NCI-H1694 (cell line): Measurements from ENCODE around the gene CISH.

Experiments used
- DNase-seq: peaks from one replicate; lab custom pipeline; 2025; lab: John Stamatoyannopoulos, UW

CISH gene

DNA sequence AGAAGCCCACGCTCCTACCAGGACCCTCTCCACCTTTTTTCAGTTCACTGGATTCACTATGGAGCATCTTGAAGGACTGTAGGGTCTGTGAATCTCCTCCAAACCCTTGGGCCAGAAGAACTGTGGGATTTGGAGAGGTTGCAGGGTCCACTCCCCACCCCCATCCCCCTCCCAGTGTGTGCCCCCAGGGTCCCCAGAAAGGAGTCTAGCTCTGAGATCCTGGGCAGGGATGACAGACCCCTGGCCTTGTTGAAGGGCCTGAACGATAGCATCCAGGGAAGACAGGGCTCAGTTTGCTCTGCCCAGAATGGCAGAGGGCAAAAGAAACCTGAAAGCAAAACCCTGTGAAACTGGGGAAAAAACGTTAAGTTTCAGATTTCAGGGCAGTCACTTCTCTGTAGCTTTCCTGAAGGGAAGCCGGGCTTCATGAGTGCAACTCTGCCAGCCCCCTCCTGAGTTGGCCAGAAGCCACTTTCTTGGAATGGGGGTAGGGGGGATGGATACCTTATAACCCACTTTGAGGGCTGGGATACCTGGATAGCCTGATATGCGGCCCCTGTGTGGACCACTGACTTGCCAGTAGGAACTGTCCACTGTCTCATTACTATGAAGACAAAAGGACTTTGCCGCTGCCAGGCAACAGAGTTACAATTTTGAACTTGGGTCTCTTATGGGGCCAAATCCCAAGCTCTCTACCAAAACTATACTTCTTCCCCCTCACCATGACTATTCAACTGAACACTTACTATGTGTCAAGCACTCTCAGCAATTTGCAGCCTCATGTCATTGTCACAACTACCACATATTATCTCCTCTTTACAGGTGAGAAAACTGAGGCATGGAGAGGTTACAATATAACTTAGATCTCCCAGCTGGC is 1.6 kb upstream of the CISH start:
- no peak for DNase-seq

GRCh38 chr3:50612234-50612882 is 784 bp upstream of the CISH start:
- no peak for DNase-seq

DNA sequence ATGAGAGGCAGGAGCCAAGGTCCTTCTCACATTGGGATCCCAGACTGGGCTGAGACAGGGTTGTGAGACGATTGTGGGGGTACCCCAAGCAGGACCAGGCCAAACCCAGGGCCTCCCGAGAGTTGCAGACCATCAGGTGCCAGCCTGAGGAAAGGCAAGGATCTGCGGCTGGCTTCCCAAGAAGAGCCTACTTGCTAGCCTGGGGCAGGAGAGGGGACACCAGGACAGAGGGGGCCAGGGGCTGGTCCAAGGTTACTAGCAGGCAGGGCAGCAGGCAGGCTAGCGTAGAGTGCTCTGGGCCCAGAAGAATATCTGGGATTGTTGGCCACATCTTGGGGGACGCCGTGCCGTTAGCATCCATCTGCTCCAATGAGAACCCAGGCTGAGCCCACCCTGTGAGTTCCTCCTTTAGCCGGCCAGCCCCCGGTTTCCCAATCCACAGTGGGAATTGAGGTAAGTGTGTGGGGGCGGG is 546 bp downstream of the CISH start:
- no peak for DNase-seq

GRCh38 chr3:50610181-50610971 is 1.2 kb downstream of the CISH start:
- DNase-seq: no peak

DNA sequence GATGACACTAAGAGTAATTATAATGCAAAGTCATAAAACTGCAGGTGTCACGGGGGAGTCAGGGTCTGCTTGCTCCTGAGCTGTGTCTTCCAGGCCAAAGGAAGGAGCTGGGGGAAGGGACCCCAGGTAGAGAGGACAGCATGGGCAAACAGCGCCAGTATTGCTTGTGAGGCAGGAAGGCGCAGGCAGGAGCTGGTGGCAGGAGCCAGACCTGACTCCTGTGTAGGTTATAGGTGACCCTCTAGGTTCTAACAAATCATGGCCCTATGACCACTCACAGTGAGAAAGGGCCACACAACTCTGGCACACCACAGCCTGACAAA is 1.9 kb downstream of the CISH start:
- no peak for DNase-seq

DNA sequence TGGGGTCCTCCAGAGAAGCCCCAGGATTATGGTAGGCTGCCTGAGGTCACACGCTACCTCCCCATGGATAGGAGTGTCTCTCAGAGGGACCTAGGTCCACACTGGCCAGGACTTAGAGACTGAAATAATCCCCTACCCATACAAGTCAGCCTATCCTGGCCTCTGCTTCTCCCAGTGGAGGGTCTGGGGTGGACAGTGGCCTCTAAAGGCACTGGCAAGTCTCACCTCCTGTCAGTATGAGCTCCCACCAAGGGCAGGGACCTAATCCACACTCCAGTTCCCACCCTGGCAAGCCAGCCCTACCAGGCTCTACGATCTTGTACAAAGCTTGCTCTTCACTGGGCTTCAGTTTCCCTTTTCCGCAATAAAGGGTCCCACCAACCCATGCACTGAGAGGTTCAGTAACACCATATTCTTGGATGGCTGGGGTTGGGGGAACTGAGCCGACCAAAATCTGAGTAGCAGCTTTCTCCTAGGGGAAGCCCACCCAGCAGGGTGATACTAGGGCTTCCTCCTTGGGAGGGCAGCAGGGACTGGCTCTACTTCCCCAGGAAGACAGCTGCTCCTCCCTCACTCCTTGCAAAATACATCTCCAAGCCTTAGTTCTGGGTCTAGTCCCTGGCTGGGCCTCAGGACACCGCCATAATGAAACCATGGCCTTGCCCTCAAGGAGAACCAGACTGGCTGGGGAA is 2.4 kb downstream of the CISH start:
- no peak for DNase-seq

DNA sequence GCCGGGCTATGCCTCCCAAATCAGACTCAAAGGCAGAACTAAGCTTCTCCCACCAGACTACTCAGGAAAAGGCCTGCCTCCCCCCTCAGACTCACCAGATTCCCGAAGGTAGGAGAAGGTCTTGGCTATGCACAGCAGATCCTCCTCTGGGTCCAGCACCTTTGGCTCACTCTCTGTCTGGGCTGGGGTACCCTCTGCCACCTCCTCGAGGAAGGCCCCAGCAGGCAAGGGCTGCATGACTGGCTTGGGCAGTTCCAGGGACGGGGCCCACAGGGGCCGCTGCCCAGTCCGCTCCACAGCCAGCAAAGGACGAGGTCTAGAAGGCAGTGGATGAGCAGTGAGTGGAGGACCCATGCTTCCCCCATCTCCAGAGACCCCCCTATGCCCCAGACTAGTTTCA is 3.3 kb downstream of the CISH start:
- no peak for DNase-seq

DNA sequence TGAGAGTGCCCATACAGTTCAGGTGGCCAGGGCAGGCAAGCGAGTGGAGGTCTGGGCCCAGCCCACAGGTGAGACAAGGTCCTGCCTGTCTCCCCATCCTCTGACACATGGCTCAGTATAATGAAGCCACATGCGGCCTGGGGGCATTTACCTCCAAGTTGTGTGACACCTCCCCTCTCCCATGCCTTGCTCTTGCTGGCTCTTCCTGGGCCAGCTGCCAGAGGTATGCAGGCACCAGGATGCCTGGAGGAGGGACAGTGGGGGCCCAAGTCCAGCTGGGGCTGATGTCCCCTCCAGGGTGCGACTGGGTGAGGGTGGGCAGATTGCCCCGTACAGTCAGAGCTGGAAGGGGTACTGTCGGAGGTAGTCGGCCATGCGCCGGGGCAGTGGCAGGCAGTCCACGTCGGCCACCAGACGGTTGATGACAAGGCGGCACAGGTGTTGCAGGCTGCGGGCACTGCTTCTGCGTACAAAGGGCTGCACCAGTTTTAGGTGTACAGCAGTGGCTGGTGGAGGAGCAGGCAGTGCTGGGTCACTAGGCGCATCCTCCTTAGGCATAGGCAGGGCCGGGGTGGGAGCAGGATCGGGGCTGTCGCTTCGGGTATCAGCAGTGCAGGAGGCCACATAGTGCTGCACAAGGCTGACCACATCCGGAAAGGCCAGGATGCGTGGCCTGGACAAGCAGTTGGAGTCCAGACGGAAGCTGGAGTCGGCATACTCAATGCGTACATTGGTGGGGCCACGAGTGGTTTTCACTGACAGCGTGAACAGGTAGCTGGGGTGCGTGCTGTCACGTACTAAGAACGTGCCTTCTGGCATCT is 4.1 kb downstream of the CISH start:
- no peak for DNase-seq

DNA sequence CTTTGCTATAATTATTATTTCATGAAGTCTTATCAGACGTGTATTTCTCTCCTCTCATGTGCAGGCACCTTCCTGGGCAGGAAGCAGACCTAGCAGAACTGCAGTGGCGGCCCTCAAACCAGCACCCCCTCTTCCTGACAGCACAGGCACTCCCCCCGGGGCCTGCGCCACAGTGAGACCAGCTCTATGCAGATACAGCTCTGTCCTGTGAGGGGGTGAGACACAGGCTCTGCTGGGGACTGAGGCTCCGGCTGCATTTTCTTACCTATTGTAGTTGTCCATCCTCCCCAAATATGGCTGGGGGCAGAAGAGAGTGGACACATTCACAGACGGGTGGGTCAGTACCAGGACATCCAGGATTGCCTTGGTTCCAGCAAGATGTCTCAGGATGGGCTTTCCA is 5.0 kb downstream of the CISH start:
- no peak for DNase-seq

GRCh38 chr3:50605901-50606326 is 5.7 kb downstream of the CISH start:
- no peak for DNase-seq

- DNase-seq: no peak
Observed at GRCh38 chr3:50604628-50605588, 6.7 kb downstream of the CISH start.

DNA sequence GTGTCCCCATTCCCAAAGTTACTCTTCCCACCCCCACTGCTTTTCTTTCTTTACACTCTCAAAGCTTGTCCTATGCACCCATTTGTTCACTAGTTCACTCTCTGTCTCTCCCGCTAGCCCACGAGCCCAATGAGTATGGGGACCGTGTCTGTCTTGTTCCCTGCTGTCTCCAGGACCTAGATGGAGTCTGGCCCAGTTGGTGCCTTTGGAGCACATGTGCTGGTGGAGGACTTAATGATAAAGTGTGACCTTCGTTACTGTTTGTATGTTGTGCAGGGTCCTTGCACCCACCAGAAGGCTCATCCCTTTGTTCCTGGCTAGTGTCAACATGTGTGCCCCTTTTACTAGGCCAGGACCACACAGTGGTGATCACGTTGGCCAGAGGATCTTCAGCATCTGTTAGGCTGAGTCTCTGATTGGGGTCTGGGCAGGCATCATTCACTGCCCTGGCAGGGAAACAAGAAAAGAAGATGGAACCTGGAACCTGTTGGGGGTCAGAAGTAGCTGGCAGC is 7.4 kb downstream of the CISH start:
- DNase-seq: no peak

GRCh38 chr3:50603261-50604109 is 8.1 kb downstream of the CISH start:
- DNase-seq: no peak

DNA sequence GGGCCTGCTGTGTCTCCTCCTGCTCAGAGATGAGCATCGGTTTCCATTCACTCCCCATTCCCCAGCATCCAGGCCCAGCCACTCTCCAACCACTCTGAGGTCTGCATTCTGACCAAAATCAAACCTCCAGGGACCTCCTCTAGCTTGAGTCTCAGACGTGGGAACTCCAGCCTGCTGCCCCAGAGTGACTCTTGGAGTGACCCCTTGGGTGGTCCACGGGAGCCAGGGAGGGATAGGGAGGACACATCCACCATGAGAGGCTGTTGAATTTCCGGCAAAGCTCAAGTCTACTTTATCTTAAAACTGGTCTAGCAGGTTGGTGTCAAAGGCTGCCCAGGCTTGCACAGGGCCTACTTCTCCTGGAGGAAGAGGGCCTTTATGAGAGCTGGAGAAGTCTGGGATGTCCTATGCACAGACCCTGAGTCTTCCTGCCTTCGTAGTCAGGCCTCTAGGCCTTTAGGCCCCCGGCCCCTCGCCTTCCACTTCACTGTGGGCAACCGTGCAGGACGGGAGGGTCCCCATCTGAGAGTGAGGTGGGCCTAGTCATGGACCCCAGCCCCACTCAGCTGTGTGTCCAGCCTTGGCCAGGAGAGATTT is 8.9 kb downstream of the CISH start:
- no peak for DNase-seq

GRCh38 chr3:50600841-50601591 is 10.6 kb downstream of the CISH start:
- DNase-seq: peak; percentile 54

- no peak for DNase-seq
Observed at GRCh38 chr3:50600141-50600753, 11.3 kb downstream of the CISH start.

- no peak for DNase-seq
Observed at GRCh38 chr3:50599716-50600118, 11.9 kb downstream of the CISH start.
